GM19395 (cell line): ENCODE data around the gene SFTPB.

Source experiments
- ATAC-seq: cut with Tn5 transposase; IDR thresholded peaks from one replicate; pipeline ENCODE4 v1.9.1; 2021; ENCODE audit warnings: mild to moderate bottlenecking, moderate library complexity; ENCODE audit not compliant: unreplicated experiment

SFTPB gene

GRCh38 chr2:85702800-85703199, 34.8 kb upstream of the SFTPB start:
- no peak for ATAC-seq

- ATAC-seq, result no peak
These were observed 34.2 kb upstream of the SFTPB start for GRCh38 chr2:85702172-85702571.

GRCh38 chr2:85699325-85699724, 31.3 kb upstream of the SFTPB start:
- no peak for ATAC-seq

- ATAC-seq, result no peak
These were observed 30.9 kb upstream of the SFTPB start for GRCh38 chr2:85698880-85699254.

GRCh38 chr2:85698184-85698879, 30.3 kb upstream of the SFTPB start:
- ATAC-seq, result no peak

- no peak for ATAC-seq
These were observed 29.7 kb upstream of the SFTPB start for GRCh38 chr2:85697716-85698115.

GRCh38 chr2:85697096-85697495, 29.1 kb upstream of the SFTPB start:
- ATAC-seq, result no peak

- ATAC-seq, result no peak
These were observed 28.0 kb upstream of the SFTPB start for GRCh38 chr2:85695691-85696668.

- ATAC-seq, result no peak
These were observed 27.1 kb upstream of the SFTPB start for GRCh38 chr2:85695121-85695520.

- ATAC-seq, result no peak
These were observed 26.3 kb upstream of the SFTPB start, which contains the start of gene GNLY for GRCh38 chr2:85694052-85695025. TSS of gene GNLY (plus strand) at chr2:85694358. CDS start at chr2:85694419, 61 bp downstream.

GRCh38 chr2:85692039-85692645, 24.1 kb upstream of the SFTPB start:
- no peak for ATAC-seq

GRCh38 chr2:85690932-85691331, 22.9 kb upstream of the SFTPB start:
- no peak for ATAC-seq

- no peak for ATAC-seq
These were observed 16.8 kb upstream of the SFTPB start for GRCh38 chr2:85684806-85685205.

- ATAC-seq, result no peak
These were observed 16.4 kb upstream of the SFTPB start for GRCh38 chr2:85684380-85684779.

GRCh38 chr2:85682378-85682777, 14.4 kb upstream of the SFTPB start:
- ATAC-seq, result no peak

GRCh38 chr2:85681776-85682175, 13.8 kb upstream of the SFTPB start:
- ATAC-seq, result no peak

- ATAC-seq, result no peak
These were observed 13.4 kb upstream of the SFTPB start for GRCh38 chr2:85681372-85681763.

GRCh38 chr2:85680707-85681371, 12.8 kb upstream of the SFTPB start:
- ATAC-seq, result no peak

GRCh38 chr2:85678794-85679672, 11.0 kb upstream of the SFTPB start:
- ATAC-seq, result peak; percentile 77
